ENCODE results near the gene ZCCHC7. TPM values are rescaled to one million over a fixed set of nuclear protein-coding genes. Genes with fewer than 3 reads are reported as not detected.
"Not testable (repeated sequence)": the region's sequence is repeated elsewhere in the genome, so short reads cannot be mapped to it uniquely, and the experiment has no call there.

ZCCHC7 gene
- total RNA-seq, 4 donors from 2014 or later: 12.4 to 56.9 (median 17.7) TPM

DNA sequence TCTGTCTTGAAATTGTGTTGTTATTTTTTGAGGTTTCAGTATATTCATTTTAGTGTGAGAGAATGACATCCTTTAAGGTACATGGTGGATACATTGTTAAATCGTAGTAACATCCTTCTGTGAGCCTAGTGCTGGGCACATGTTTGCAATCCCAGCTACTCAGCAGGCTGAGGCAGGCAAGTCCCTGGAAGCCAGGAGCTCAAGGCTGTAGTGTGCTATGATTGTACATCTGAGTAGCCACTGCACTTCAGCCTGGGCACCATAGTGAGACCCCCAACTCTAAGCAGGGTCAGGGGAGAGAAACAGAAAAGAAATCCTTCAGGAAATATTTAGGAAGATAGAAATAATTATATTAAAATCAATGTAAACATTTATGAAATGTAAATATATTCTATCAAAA, 62.3 kb downstream of the ZCCHC7 start:
- no peak for DNase-seq
- TF ChIP-seq POLR2A (IDR thresholded peaks at IDR 0.05): no peak
- TF ChIP-seq, protein P1, sequence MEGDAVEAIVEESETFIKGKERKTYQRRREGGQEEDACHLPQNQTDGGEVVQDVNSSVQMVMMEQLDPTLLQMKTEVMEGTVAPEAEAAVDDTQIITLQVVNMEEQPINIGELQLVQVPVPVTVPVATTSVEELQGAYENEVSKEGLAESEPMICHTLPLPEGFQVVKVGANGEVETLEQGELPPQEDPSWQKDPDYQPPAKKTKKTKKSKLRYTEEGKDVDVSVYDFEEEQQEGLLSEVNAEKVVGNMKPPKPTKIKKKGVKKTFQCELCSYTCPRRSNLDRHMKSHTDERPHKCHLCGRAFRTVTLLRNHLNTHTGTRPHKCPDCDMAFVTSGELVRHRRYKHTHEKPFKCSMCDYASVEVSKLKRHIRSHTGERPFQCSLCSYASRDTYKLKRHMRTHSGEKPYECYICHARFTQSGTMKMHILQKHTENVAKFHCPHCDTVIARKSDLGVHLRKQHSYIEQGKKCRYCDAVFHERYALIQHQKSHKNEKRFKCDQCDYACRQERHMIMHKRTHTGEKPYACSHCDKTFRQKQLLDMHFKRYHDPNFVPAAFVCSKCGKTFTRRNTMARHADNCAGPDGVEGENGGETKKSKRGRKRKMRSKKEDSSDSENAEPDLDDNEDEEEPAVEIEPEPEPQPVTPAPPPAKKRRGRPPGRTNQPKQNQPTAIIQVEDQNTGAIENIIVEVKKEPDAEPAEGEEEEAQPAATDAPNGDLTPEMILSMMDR (IDR thresholded peaks at IDR 0.05): no peak
- Histone ChIP-seq H3K27me3 (no peaks in the 10 kb centered on the region), H3K9me3 (no peaks in the 10 kb centered on the region), H3K4me1 (no peaks in the 10 kb centered on the region), H3K36me3 (no peaks in the 10 kb centered on the region), H3K27ac (no peak overlapping the region), H3K4me3 (no peak overlapping the region)

DNA sequence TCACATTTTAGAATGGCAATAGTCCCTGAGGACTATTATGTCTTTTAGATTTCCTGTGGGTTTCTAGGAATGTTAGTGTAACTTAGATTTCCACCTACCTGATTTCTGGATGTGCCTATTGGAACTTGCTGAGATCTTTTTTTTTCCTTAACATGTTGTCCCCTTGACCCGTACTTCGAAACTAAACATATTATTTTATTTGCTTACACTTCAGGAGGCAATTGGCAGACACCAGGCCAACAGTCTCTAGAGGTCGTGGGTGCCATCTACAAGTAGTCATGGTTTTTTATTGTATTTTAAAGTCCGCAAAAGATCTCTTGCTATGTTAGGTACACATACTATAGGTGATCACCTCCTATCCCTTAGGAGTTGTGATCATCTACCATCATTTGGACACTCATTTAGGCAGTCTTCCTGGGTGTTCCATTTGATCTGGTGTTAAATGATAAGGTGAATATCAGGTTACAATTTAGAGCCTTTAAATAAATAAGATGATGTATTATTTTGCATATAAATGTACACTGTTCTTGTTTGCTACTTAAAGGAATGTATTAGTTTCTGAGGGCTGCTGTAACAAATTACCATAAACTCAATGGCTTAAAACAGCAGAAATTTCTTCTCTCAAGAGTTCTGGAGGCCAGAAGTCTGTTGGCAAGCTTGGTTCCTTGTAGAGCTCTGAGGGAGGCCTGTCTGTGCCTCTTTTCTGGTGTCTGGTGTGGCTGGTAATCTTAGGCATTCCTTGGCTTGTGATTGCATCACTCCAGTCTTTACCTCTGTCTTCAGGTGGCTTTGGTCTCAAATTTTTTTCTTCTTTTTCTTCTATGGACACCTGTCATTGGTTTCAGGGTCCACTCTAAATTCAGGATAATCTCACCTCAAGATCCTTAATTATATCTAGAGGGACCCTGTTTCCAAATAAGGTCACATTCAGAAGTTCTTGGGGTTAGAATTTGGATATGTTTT, 64.8 kb downstream of the ZCCHC7 start:
- no peaks in the 10 kb centered on the region for H3K36me3 ChIP-seq
- TF ChIP-seq POLR2A (IDR thresholded peaks at IDR 0.05): no peak
- TF ChIP-seq, protein P1 (IDR thresholded peaks at IDR 0.05): no peak
- no peak for DNase-seq

DNA sequence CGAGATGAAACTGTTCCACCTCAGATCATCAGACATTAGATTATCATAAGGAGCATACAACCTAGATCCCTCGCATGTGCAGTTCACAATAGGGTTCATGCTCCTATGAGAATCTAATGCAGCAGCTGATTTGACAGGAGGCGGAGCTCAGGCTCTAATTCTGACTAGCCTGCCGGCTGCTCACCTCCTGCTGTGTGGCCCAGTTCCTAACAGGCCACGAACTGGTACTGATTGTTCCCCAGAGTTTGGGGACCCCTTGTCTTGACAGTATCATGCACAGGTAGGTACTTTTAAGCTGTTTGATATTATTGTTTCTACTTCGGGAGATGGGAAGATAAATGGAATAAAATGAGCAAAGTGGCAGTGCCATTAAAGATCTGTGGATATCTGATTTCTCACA, 66.9 kb downstream of the ZCCHC7 start:
- Histone ChIP-seq H3K9me3 (no peaks in the 10 kb centered on the region), H3K4me3 (no peak overlapping the region), H3K27ac (peak overlapping the region in 2 of 4 donors; percentile 21 to 65), H3K27me3 (no peaks in the 10 kb centered on the region), H3K36me3 (no peaks in the 10 kb centered on the region), H3K4me1 (peaks cover 0 to 4% (median 0%) of the 10 kb centered on the region in 4 donors)
- peak in 2 of 3 donors; percentile 40 to 57 for DNase-seq
- TF ChIP-seq, protein P1 (IDR thresholded peaks at IDR 0.05): no peak
- no peak for TF ChIP-seq POLR2A (IDR thresholded peaks at IDR 0.05)

More for the DNA sequence above, 64.8 kb downstream of the ZCCHC7 start:
- Histone ChIP-seq H3K27me3 (no peaks in the 10 kb centered on the region), H3K27ac (no peak overlapping the region), H3K4me3 (no peak overlapping the region), H3K9me3 (no peaks in the 10 kb centered on the region), H3K4me1 (peaks cover 0 to 4% (median 0%) of the 10 kb centered on the region in 4 donors)

DNA sequence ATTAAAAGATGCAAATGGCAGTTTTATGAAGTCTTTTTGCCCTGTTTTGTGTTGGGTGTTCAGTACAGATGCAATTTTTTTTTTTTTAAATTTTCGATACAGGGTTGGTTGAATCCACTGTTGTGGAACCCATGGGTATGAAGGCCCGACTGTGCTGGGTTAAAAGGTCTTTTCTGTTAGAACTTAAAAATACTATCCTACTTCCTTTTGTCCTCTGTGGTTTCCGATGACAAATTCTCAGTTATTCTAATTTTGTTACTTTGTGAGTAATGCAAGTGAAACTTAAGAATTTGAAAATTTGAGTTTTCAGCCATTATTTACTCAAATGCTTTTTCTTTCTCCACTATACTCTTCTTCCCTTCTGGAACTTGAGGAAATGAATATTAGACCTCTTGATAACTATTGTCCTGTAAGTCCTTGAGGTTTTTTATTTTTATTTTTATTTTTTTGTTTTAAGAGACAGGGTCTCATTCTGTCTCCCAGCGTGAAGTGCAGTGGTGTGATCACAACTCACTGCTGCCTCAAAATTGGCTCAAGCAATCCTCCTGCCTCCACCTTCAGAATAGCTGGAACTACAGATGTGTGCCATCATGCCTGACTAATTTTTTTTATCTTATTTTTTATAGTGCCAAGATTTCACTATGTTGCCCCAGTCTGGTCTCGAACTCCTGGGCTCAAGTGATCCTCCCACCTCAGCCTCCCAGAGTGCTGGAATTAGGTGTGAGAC, 67.5 kb downstream of the ZCCHC7 start:
- H3K4me1 ChIP-seq: peaks cover 0 to 4% (median 0%) of the 10 kb centered on the region in 4 donors
- H3K27ac ChIP-seq: peak overlapping the region in 2 of 4 donors; percentile 21 to 65

GRCh38 chr9:37190739-37191138, 70.4 kb downstream of the ZCCHC7 start:
- H3K4me3 ChIP-seq, H3K36me3 ChIP-seq, H3K9me3 ChIP-seq, H3K27me3 ChIP-seq, DNase-seq, H3K4me1 ChIP-seq, H3K27ac ChIP-seq: not testable (repeated sequence)

More for the DNA sequence above, 67.5 kb downstream of the ZCCHC7 start:
- DNase-seq: no peak
- no peaks in the 10 kb centered on the region for H3K36me3 ChIP-seq
- H3K27me3 ChIP-seq: no peaks in the 10 kb centered on the region
- TF ChIP-seq POLR2A (IDR thresholded peaks at IDR 0.05): no peak
- TF ChIP-seq, protein P1 (IDR thresholded peaks at IDR 0.05): no peak
- peak overlapping the region in 1 of 4 donors; percentile 1 for H3K4me3 ChIP-seq
- no peaks in the 10 kb centered on the region for H3K9me3 ChIP-seq
